Adrenal gland (tissue), 12 donors: ENCODE data around the gene S100A2. TPM values are rescaled to one million over a fixed set of nuclear protein-coding genes. Genes with fewer than 3 reads are reported as not detected.
"Not testable (repeated sequence)": the region's sequence is repeated elsewhere in the genome, so short reads cannot be mapped to it uniquely, and the experiment has no call there.

Experiments
- DNase-seq, 7 donors: peaks; one replicate each; pipeline ENCODE4 v3.0.0-alpha.2; 2019 to 2020
- H3K27ac ChIP-seq, 5 donors: fragments of 200-600 bp; sonication (generic) in 4 of 5; 1 replicate in 3 of 5; 2 replicates in 2 of 5; pipeline versions ENCODE4 v1.5.1 to v1.8.0; 2016 to 2020; ENCODE audit warnings: mild to moderate bottlenecking in 1 of 5
- H3K27me3 ChIP-seq: fragments of 200-600 bp; 2 replicates; pipeline ENCODE4 v1.8.0; 2021
- H3K36me3 ChIP-seq, 2 donors: fragments of 200-600 bp; replicated peaks in 1 of 2; 1 replicate in 1 of 2; 2 replicates in 1 of 2; pipeline versions ENCODE4 v1.5.1 to v1.8.0; 2018 to 2022
- H3K4me1 ChIP-seq, 2 donors: fragments of 200-600 bp; replicated peaks in 1 of 2; 1 replicate in 1 of 2; 2 replicates in 1 of 2; pipeline versions ENCODE4 v1.5.1 to v1.8.0; 2018 to 2021
- H3K4me3 ChIP-seq, 4 donors: fragments of 200-600 bp; sonication (generic) in 3 of 4; one replicate each; pipeline ENCODE4 v1.5.1; 2016 to 2018
- H3K9me3 ChIP-seq, 3 donors: fragments of 200-600 bp; sonication (generic) in 1 of 3; replicated peaks in 1 of 3; 1 replicate in 2 of 3; 2 replicates in 1 of 3; pipeline versions ENCODE4 v1.5.1 to v1.8.0; 2016 to 2021
- CTCF ChIP-seq, 6 experiments: fragments of 450-650 bp in 4 of 6; fragments of 200-600 bp in 2 of 6; sonication (generic) in 1 of 6; IDR thresholded peaks; 1 replicate in 5 of 6; 2 replicates in 1 of 6; pipeline versions ENCODE4 v1.5.1 to v1.8.0; 2016 to 2021; ENCODE audit warnings: antibody characterized with exemption in 6 of 6, mild to moderate bottlenecking in 2 of 6, moderate library complexity in 1 of 6
- POLR2A ChIP-seq, 2 donors: fragments of 450-650 bp; IDR thresholded peaks; one replicate each; pipeline ENCODE4 v1.6.1; 2017; ENCODE audit warnings: antibody characterized with exemption in 2 of 2, mild to moderate bottlenecking in 2 of 2, moderate library complexity in 1 of 2
- WGBS, 4 donors: extraction: QIAGEN DNeasy Blood & Tissue Kit in 2 of 4; methylation state at CpG; one replicate each; pipeline versions ENCODE4 v1.1.5 to v1.1.7; 2013 to 2017; 5-methylcytosine and 5-hydroxymethylcytosine counted together
- intact Hi-C, 2 donors: fragments of 100-400 bp; cut with DNase I; formaldehyde crosslinking; loops; one replicate each; pipeline versions ENCODE4 v1.14.1 to v1.15.0; 2022 to 2023
- polyA plus RNA-seq, 3 donors: library from polyadenylated mRNA; stranded (reverse); fragments of 200-250 nt in 2 of 3; fragments of 350-450 nt in 1 of 3; fragmentation: Illumina TruSeq in 1 of 3; extraction: RNeasy Lipid Tissue Mini Kit (QIAGEN cat#74804) in 1 of 3; gene quantifications; one replicate each; pipeline ENCODE4 v1.2.3, GENCODE V29; 2013 to 2014
- total RNA-seq, 9 donors: library from RNA; depleted of rRNA in 4 of 9; stranded (reverse); fragments of >200 nt in 4 of 9; fragments of 120-200 nt in 1 of 9; fragmentation: NEBNext Ultra II Directional in 1 of 9; extraction: Animal tissue kit (Norgen Biotek cat#: 25700) in 1 of 9; gene quantifications; one replicate each; pipeline versions ENCODE4 v1.1.0 to v1.2.4, GENCODE V29; 2013 to 2023
- donor health status: healthy with polysubstance abuse.
- donor health status: Bipolar disorder and iron deficiency.
- donor health status: DM: yes; HTN: yes; CAD: no.
- donor health status: DM: no; HTN: no; CAD: no.
- donor health status: DM: no; HTN: no; CAD: no.
- donor health status: DM: yes; HTN: yes; CAD: no.

The S100A2 gene
- total and polyA plus RNA-seq, 12 donors, result 0.31 to 44.1 (median 1.3) TPM; not detected in 1

GRCh38 chr1:153566414-153567371, 1.0 kb upstream of the S100A2 start:
- intact Hi-C loops, result loop anchor here (2.0 to 5.0 kb wide), 3 partner anchors 34 to 54 kb away; no protein-coding TSS in a partner anchor

GRCh38 chr1:153563991-153564390, 1.7 kb downstream of the S100A2 start:
- TF ChIP-seq POLR2A (IDR thresholded peaks at IDR 0.05) (no peak), CTCF (IDR thresholded peaks at IDR 0.05) (no peak)
- DNase-seq, result no peak

More at GRCh38 chr1:153566414-153567371, 1.0 kb upstream of the S100A2 start:
- TF ChIP-seq POLR2A (IDR thresholded peaks at IDR 0.05), result peak; percentile 21 to 83
- no peak for TF ChIP-seq CTCF (IDR thresholded peaks at IDR 0.05)
- WGBS, 4 donors, result 35 to 50% (median 42%) methylated on average over 15 to 16 of the region's 16 CpGs
- H3K27me3 ChIP-seq, result no peaks in the 10 kb centered on the region
- H3K36me3 ChIP-seq, result no peaks in the 10 kb centered on the region
- H3K27ac ChIP-seq, result peak overlapping the region; percentile 23 to 96 (median 90)
- no peak overlapping the region for H3K4me3 ChIP-seq
- peak; percentile 96 to 99 (median 99) for DNase-seq
- H3K9me3 ChIP-seq, result no peaks in the 10 kb centered on the region
- H3K4me1 ChIP-seq, result peaks cover 26 to 34% of the 10 kb centered on the region in 2 donors

GRCh38 chr1:153563483-153563901, 2.2 kb downstream of the S100A2 start:
- Histone ChIP-seq H3K4me1 (peaks cover 26 to 30% of the 10 kb centered on the region in 2 donors), H3K36me3 (no peaks in the 10 kb centered on the region), H3K27ac (no peak overlapping the region), H3K4me3 (no peak overlapping the region), H3K9me3 (no peaks in the 10 kb centered on the region), H3K27me3 (no peaks in the 10 kb centered on the region)
- 79 to 91% (median 85%) methylated on average over 3 to 6 of the region's 6 CpGs for WGBS, 4 donors
- no peak for DNase-seq
- intact Hi-C loops, result no loop called here
- TF ChIP-seq POLR2A (IDR thresholded peaks at IDR 0.05) (no peak), CTCF (IDR thresholded peaks at IDR 0.05) (no peak)

More at GRCh38 chr1:153563991-153564390, 1.7 kb downstream of the S100A2 start:
- WGBS, 4 donors, result 90 to 93% (median 93%) methylated on average over 5 to 7 of the region's 7 CpGs; no CpG with 5 or more reads in 1 of the 4 donors
- H3K36me3 ChIP-seq, result no peaks in the 10 kb centered on the region
- H3K27ac ChIP-seq, result no peak overlapping the region
- no peaks in the 10 kb centered on the region for H3K9me3 ChIP-seq
- no peak overlapping the region for H3K4me3 ChIP-seq
- peaks cover 26 to 34% of the 10 kb centered on the region in 2 donors for H3K4me1 ChIP-seq
- intact Hi-C loops, result no loop called here
- no peaks in the 10 kb centered on the region for H3K27me3 ChIP-seq

- H3K27me3 ChIP-seq, intact Hi-C loops, H3K4me3 ChIP-seq, H3K9me3 ChIP-seq, H3K36me3 ChIP-seq: not testable (repeated sequence)
- 63 to 68% (median 67%) methylated on average over 3 of the region's 3 CpGs for WGBS, 4 donors
- Histone ChIP-seq H3K4me1 (peaks cover 18% of the 10 kb centered on the region in 2 donors), H3K27ac (peak overlapping the region in 2 of 5 donors; percentile 17 to 25)
- peak in 1 of 7 donors; percentile 59 for DNase-seq
- TF ChIP-seq POLR2A (IDR thresholded peaks at IDR 0.05), result peak in 1 of 2 donors; percentile 14
Observed at GRCh38 chr1:153562021-153562420, 3.6 kb downstream of the S100A2 start.
